WI38 (cell line): ENCODE data around the gene NFKBIE.

Source experiments
- H3K4me3 ChIP-seq: 2 replicates; pipeline ENCODE4 v1.5.1; 2011; ENCODE audit warnings: low read depth, mild to moderate bottlenecking, control low read depth, low read length
- TF ChIP-seq, protein P1 (sequence below): IDR thresholded peaks from 2 replicates; pipeline ENCODE4 v1.5.1; 2012; ENCODE audit warnings: low read depth, mild to moderate bottlenecking, control low read depth, low read length

The NFKBIE gene

DNA sequence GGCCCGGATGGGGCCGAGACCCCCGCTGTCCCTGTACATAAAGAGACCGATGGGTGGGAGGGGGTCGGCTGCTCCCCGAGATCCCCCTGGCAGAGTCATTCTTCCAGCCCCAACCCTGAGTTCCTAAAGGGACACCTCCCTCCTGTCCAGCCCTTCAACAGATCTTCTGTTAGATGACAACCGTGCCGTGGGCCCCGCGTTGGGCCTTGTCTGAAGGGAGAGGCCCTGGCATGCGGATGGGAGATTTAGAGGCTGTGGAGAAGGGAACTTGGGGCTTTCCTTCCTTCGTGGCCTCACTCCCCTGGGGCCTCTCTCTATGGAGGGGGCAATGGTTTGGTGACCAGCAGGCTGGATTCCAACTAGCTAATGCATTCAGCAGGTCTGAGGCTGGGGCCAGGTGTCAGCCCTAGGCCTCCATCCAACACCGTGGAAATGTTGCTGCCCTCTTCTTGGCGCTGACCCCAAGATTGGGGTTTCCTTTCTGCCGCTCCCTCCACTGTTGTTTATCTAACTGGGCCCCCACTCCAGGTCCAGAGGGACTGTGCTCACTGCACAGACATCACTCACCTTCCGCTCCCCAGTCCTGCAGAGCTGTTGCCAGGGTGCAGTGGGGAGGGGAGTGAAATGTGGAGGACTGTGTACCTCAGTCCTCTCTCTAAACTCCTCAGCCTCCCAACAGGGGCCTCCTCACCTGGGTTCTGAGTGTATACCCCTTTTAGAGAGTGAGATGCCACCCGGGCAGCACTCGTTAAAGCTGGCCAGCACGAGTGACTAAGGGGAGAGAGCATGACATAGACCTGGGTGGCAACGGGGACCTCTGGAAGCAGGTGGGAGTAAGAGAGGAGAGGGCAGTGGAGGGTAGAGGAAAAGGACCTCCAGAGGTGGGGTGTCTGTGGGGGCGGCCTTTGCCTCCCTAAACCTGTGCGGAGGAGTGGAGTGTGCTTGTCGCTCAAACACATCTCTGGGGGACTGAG, 11.6 kb upstream of the NFKBIE start:
- TF ChIP-seq, protein P1, sequence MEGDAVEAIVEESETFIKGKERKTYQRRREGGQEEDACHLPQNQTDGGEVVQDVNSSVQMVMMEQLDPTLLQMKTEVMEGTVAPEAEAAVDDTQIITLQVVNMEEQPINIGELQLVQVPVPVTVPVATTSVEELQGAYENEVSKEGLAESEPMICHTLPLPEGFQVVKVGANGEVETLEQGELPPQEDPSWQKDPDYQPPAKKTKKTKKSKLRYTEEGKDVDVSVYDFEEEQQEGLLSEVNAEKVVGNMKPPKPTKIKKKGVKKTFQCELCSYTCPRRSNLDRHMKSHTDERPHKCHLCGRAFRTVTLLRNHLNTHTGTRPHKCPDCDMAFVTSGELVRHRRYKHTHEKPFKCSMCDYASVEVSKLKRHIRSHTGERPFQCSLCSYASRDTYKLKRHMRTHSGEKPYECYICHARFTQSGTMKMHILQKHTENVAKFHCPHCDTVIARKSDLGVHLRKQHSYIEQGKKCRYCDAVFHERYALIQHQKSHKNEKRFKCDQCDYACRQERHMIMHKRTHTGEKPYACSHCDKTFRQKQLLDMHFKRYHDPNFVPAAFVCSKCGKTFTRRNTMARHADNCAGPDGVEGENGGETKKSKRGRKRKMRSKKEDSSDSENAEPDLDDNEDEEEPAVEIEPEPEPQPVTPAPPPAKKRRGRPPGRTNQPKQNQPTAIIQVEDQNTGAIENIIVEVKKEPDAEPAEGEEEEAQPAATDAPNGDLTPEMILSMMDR = no peak
- H3K4me3 ChIP-seq = no peak overlapping the region

DNA sequence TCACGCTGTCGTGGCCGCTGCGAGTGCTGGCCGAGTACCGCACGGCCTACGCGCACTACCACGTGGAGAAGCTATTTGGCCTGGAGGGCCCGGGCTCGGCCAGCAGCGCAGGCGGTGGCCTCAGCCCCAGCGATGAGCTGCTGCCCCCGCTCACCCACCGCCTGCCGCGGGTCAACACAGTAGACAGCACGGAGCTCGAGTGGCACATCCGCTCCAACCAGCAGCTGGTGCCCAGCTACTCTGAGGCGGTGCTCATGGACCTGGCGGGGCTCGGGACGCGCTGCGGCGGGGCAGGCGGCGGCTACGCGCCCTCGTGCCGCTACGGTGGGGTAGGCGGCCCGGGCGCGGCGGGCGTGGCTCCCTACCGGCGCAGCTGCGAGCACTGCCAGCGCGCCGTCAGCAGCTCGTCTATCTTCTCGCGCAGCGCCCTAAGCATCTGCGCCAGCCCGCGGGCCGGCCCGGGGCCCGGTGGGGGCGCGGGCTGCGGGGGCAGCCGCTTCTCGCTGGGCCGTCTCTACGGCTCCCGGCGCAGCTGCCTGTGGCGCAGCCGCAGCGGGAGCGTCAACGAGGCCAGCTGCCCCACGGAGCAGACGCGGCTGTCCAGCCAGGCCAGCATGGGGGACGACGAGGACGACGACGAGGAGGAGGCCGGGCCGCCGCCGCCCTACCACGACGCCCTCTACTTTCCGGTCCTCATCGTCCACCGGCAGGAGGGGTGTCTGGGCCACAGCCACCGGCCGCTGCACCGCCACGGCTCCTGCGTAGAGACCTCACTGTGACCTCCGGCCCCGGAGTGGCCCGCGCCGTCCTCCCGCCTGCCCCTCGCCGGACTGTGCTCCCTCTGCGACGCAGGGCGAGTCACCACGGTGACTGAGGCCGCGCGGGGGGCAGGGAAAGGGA, 10.6 kb upstream of the NFKBIE start:
- no peak overlapping the region for H3K4me3 ChIP-seq
- TF ChIP-seq, protein P1 = no peak

DNA sequence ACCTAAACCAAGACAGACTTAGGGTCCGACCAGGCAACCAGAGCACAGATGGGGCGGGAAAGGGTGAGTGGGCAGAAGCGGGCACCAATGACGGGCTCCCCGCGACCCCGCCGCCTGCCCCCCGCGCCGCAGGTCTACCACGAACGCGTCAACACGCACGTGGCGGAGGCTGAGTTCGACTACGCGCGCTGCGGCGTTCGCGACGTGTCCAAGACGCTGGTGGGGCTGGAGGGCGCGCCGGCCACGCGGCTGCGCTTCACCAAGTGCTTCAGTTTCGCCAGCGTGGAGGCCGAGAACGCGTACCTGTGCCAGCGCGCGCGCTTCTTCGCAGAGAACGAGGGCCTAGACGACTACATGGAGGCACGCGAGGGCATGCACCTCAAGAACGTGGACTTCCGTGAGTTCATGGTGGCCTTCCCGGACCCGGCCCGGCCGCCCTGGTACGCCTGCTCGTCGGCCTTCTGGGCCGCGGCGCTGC, 10.0 kb upstream of the NFKBIE start:
- no peak overlapping the region for H3K4me3 ChIP-seq
- TF ChIP-seq, protein P1 = no peak

DNA sequence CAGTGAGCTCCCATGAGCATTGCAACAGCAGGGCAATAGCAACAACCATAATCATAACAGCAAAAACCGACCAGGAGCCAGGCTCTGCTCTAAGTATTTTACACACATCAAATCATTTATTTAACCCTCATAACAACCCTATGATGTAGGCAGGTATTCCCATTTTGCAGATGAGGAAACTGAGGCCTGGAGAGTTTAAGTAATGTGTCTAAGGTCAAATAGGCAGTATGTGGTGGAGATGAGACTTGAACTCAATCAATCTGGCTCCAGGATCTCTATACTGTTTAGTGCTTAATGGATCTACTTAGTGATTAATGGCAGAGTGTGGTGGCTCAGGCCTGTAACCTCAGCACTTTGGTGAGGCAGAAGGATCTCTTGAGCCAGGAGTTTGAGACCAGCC, 8.3 kb upstream of the NFKBIE start:
- TF ChIP-seq, protein P1 = no peak
- no peak overlapping the region for H3K4me3 ChIP-seq

DNA sequence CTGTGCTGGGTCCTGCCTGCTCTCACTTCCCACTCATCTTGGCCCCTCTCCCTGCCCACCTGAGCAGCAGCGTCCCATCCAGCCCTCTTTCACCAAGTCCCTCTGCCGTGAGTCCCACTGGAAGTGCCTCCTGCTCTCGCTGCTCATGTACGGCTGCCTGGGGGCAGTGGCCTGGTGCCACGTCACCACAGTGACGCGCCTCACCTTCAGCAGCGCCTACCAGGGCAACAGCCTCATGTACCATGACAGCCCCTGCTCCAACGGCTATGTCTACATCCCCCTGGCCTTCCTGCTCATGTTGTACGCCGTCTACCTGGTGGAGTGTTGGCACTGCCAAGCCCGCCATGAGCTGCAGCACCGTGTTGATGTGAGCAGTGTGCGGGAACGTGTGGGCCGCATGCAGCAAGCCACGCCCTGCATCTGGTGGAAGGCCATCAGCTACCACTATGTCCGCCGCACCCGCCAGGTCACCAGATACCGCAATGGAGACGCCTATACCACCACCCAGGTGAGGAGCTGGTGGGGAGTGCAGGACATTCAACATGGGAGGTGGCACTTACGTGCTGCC, 7.7 kb upstream of the NFKBIE start:
- H3K4me3 ChIP-seq = no peak overlapping the region
- TF ChIP-seq, protein P1 = no peak

DNA sequence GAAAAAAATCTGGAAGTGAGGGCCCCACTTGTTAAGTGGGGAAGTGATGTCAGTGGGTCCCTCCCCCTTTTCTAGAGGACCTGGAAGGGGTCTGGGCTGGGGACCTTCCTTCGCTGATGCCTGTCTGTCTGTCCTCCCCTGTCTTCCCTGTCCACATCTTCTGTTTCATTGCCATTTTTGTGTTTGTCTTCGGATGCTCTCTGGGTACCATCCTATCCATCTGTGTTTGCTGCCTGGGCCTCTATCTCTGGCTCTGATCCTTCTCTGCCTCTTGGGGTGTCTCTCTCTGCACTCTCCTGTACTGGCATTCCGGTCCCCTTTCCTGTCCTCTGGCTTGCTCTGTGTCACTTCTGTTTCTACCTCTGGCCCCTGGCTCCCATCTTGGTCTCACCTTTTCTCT, 7.2 kb upstream of the NFKBIE start:
- TF ChIP-seq, protein P1 = no peak

More for the DNA sequence above, 7.2 kb upstream of the NFKBIE start:
- H3K4me3 ChIP-seq = no peak overlapping the region
